GM19239 (cell line): ENCODE results near the gene COG3.

ENCODE experiments used
- DNase-seq: peaks from one replicate; pipeline ENCODE4 v3.0.0; 2011; ENCODE audit warnings: low spot score; ENCODE audit not compliant: insufficient read length
- FAIRE-seq: peaks from 2 replicates; lab custom pipeline; 2011; peaks lifted over from hg19 to GRCh38; lab: Jason Lieb, UNC

Gene COG3

GRCh38 chr13:45446181-45446580 is 18.6 kb upstream of the COG3 start:
- FAIRE-seq, result no peak
- no peak for DNase-seq

GRCh38 chr13:45447050-45447661 is 17.6 kb upstream of the COG3 start:
- DNase-seq (no peak), FAIRE-seq (no peak)

GRCh38 chr13:45448965-45449559 is 15.7 kb upstream of the COG3 start:
- FAIRE-seq (no peak), DNase-seq (no peak)

GRCh38 chr13:45451282-45451681 is 13.5 kb upstream of the COG3 start:
- no peak for DNase-seq
- FAIRE-seq, result no peak

- DNase-seq (no peak), FAIRE-seq (no peak)
These were observed 10.5 kb upstream of the COG3 start for GRCh38 chr13:45454204-45454603.

- DNase-seq, result no peak
- no peak for FAIRE-seq
These were observed 8.4 kb upstream of the COG3 start for GRCh38 chr13:45456196-45456972.

- FAIRE-seq, result no peak
- DNase-seq, result no peak
These were observed 525 bp upstream of the COG3 start for GRCh38 chr13:45464141-45464686.

- FAIRE-seq (no peak), DNase-seq (no peak)
These were observed 1.6 kb downstream of the COG3 start for GRCh38 chr13:45466359-45466758.

GRCh38 chr13:45468635-45469034 is 3.9 kb downstream of the COG3 start:
- DNase-seq (no peak), FAIRE-seq (peak; percentile 11)

- no peak for DNase-seq
- FAIRE-seq, result no peak
These were observed 7.5 kb downstream of the COG3 start for GRCh38 chr13:45472171-45472705.

GRCh38 chr13:45473627-45474026 is 8.9 kb downstream of the COG3 start:
- DNase-seq (no peak), FAIRE-seq (peak; percentile 73)

- DNase-seq (no peak), FAIRE-seq (peak; percentile 70)
These were observed 10.1 kb downstream of the COG3 start for GRCh38 chr13:45474584-45475454.

- FAIRE-seq (no peak), DNase-seq (no peak)
These were observed 14.9 kb downstream of the COG3 start for GRCh38 chr13:45479661-45480060.

- FAIRE-seq, result peak; percentile 18
- DNase-seq, result no peak
These were observed 16.9 kb downstream of the COG3 start for GRCh38 chr13:45481688-45482087.

- FAIRE-seq (no peak), DNase-seq (no peak)
These were observed 17.9 kb downstream of the COG3 start for GRCh38 chr13:45482571-45483173.

GRCh38 chr13:45487604-45488003 is 22.9 kb downstream of the COG3 start:
- FAIRE-seq (no peak), DNase-seq (no peak)

- no peak for DNase-seq
- peak; percentile 55 for FAIRE-seq
These were observed 25.3 kb downstream of the COG3 start for GRCh38 chr13:45490068-45490467.

GRCh38 chr13:45492538-45492937 is 27.8 kb downstream of the COG3 start:
- FAIRE-seq, result no peak
- no peak for DNase-seq

GRCh38 chr13:45496942-45497341 is 32.2 kb downstream of the COG3 start:
- no peak for FAIRE-seq
- no peak for DNase-seq
